Aorta (tissue), 5 donors: ENCODE results near the gene FAM24A. TPM values are rescaled to one million over a fixed set of nuclear protein-coding genes. Genes with fewer than 3 reads are reported as not detected.

Experiments used
- ATAC-seq: fragments of 200-7000 bp; cut with Tn5 transposase; one replicate; pipeline ENCODE4 v1.9.1; 2022; ENCODE audit warnings: moderate library complexity; ENCODE audit not compliant: low FRiP score
- DNase-seq, 2 donors: peaks; one replicate each; pipeline ENCODE4 v3.0.0-alpha.2; 2020
- H3K27ac ChIP-seq, 2 donors: one replicate each; pipeline ENCODE4 v1.5.1; 2013; ENCODE audit warnings: low read length in 2 of 2, mild to moderate bottlenecking in 2 of 2, moderate library complexity in 2 of 2, control low read depth in 1 of 2, inconsistent platforms in 1 of 2, low read depth in 1 of 2
- H3K27me3 ChIP-seq, 2 donors: one replicate each; pipeline ENCODE4 v1.6.1; 2013; ENCODE audit warnings: control low read depth in 1 of 2, low read length in 1 of 2, mild to moderate bottlenecking in 1 of 2, moderate library complexity in 1 of 2; ENCODE audit not compliant: insufficient read depth in 2 of 2, control insufficient read depth in 1 of 2
- H3K36me3 ChIP-seq, 2 donors: one replicate each; pipeline ENCODE4 v1.6.1; 2013; ENCODE audit warnings: control low read depth in 1 of 2, low read length in 1 of 2, mild to moderate bottlenecking in 1 of 2; ENCODE audit not compliant: insufficient read depth in 2 of 2, control insufficient read depth in 1 of 2
- H3K4me1 ChIP-seq, 2 donors: one replicate each; pipeline ENCODE4 v1.6.1; 2013; ENCODE audit warnings: low read length in 2 of 2, control low read depth in 1 of 2, mild to moderate bottlenecking in 1 of 2, moderate library complexity in 1 of 2; ENCODE audit not compliant: insufficient read depth in 2 of 2, control insufficient read depth in 1 of 2
- H3K4me3 ChIP-seq, 2 donors: one replicate each; pipeline ENCODE4 v1.5.1; 2013; ENCODE audit warnings: low read length in 2 of 2, control low read depth in 1 of 2, mild to moderate bottlenecking in 1 of 2
- H3K9me3 ChIP-seq: one replicate; pipeline ENCODE4 v1.6.1; 2013; ENCODE audit warnings: mild to moderate bottlenecking, low read length; ENCODE audit not compliant: control insufficient read depth
- WGBS, 2 donors: extraction: QIAGEN DNeasy Blood & Tissue Kit; methylation state at CpG; one replicate each; pipeline ENCODE4 v1.1.7; 2013; 5-methylcytosine and 5-hydroxymethylcytosine counted together
- intact Hi-C, 2 donors: fragments of 100-400 bp; cut with DNase I; formaldehyde crosslinking; loops; one replicate each; pipeline versions ENCODE4 v1.14.2 to v1.15.0; 2022
- polyA plus RNA-seq, 2 donors: library from polyadenylated mRNA; stranded (reverse); fragments of 200-250 nt; gene quantifications; one replicate each; pipeline ENCODE4 v1.2.3, GENCODE V29; 2013
- total RNA-seq, 2 donors: library from RNA; stranded (reverse); fragmentation: NEBNext Ultra II Directional; extraction: Animal tissue kit (Norgen Biotek cat#: 25700); gene quantifications; one replicate each; pipeline ENCODE4 v1.2.1, GENCODE V29; 2021
- donor health status: healthy with polysubstance abuse.
- donor health status: Bipolar disorder and iron deficiency.
- donor health status: DM: no; HTN: no; CAD: no.
- donor health status: DM: no; HTN: no; CAD: no.
- donor health status: DM: yes; HTN: yes; CAD: no.

FAM24A gene
- total and polyA plus RNA-seq, 4 donors = not detected

GRCh38 chr10:122875843-122876466, 34.5 kb upstream of the FAM24A start:
- Histone ChIP-seq H3K27me3 (no peaks in the 10 kb centered on the region), H3K36me3 (no peaks in the 10 kb centered on the region), H3K9me3 (no peaks in the 10 kb centered on the region), H3K4me3 (no peak overlapping the region), H3K4me1 (peaks cover 0 to 2% of the 10 kb centered on the region in 2 donors), H3K27ac (no peak overlapping the region)
- no peak for ATAC-seq
- DNase-seq = no peak
- 40% methylated on average over 6 of the region's 6 CpGs for WGBS, 2 donors
- intact Hi-C loops = no loop called here

GRCh38 chr10:122876467-122876855, 33.9 kb upstream of the FAM24A start:
- Histone ChIP-seq H3K27me3 (no peaks in the 10 kb centered on the region), H3K36me3 (no peaks in the 10 kb centered on the region), H3K27ac (no peak overlapping the region), H3K9me3 (no peaks in the 10 kb centered on the region), H3K4me3 (no peak overlapping the region), H3K4me1 (peaks cover 0 to 2% of the 10 kb centered on the region in 2 donors)
- intact Hi-C loops = no loop called here
- DNase-seq = no peak
- no peak for ATAC-seq
- WGBS, 2 donors = 80 to 82% methylated on average over 1 of the region's 1 CpG

- Histone ChIP-seq H3K4me3 (no peak overlapping the region), H3K4me1 (peaks cover 0 to 2% of the 10 kb centered on the region in 2 donors), H3K27ac (no peak overlapping the region), H3K27me3 (no peaks in the 10 kb centered on the region), H3K36me3 (no peaks in the 10 kb centered on the region), H3K9me3 (no peaks in the 10 kb centered on the region)
- DNase-seq = no peak
- no peak for ATAC-seq
- intact Hi-C loops = no loop called here
- 62 to 76% methylated on average over 1 of the region's 1 CpG for whole genome bisulfite sequencing, 2 donors
These were observed 33.1 kb upstream of the FAM24A start for GRCh38 chr10:122877264-122877663.

GRCh38 chr10:122878799-122879338, 31.5 kb upstream of the FAM24A start:
- H3K27me3 ChIP-seq = no peaks in the 10 kb centered on the region
- H3K4me1 ChIP-seq = peaks cover 0 to 2% of the 10 kb centered on the region in 2 donors
- no peaks in the 10 kb centered on the region for H3K36me3 ChIP-seq
- intact Hi-C loops = no loop called here
- ATAC-seq (peak; percentile 57), DNase-seq (no peak)
- WGBS, 2 donors = 56 to 59% methylated on average over 14 of the region's 14 CpGs
- no peak overlapping the region for H3K4me3 ChIP-seq
- H3K9me3 ChIP-seq = no peaks in the 10 kb centered on the region
- H3K27ac ChIP-seq = no peak overlapping the region

- H3K36me3 ChIP-seq = no peaks in the 10 kb centered on the region
- H3K27me3 ChIP-seq = no peaks in the 10 kb centered on the region
- intact Hi-C loops = no loop called here
- H3K9me3 ChIP-seq = no peaks in the 10 kb centered on the region
- H3K4me1 ChIP-seq = peaks cover 0 to 2% of the 10 kb centered on the region in 2 donors
- 3 to 5% methylated on average over 88 to 95 of the region's 95 CpGs for WGBS, 2 donors
- ATAC-seq (peak; percentile 96), DNase-seq (peak; percentile 93 to 97)
- no peak within 1 kb of the TSS for H3K27ac ChIP-seq
- no peak within 1 kb of the TSS for H3K4me3 ChIP-seq
These were observed 30.8 kb upstream of the FAM24A start, which contains the start of gene FAM24B for GRCh38 chr10:122879339-122880273. Gene FAM24B (minus strand): TSS chr10:122879581. CDS start chr10:122850515, 29,066 bp downstream.

- Histone ChIP-seq H3K27ac (no peak overlapping the region), H3K9me3 (no peaks in the 10 kb centered on the region), H3K36me3 (no peaks in the 10 kb centered on the region), H3K4me1 (peaks cover 0 to 2% of the 10 kb centered on the region in 2 donors), H3K4me3 (no peak overlapping the region), H3K27me3 (no peaks in the 10 kb centered on the region)
- DNase-seq = no peak
- intact Hi-C loops = no loop called here
- no peak for ATAC-seq
These were observed 27.6 kb upstream of the FAM24A start for GRCh38 chr10:122882766-122883165.

- Histone ChIP-seq H3K4me3 (no peak overlapping the region), H3K36me3 (no peaks in the 10 kb centered on the region), H3K27ac (no peak overlapping the region), H3K9me3 (no peaks in the 10 kb centered on the region), H3K4me1 (peaks cover 0 to 2% of the 10 kb centered on the region in 2 donors), H3K27me3 (no peaks in the 10 kb centered on the region)
- intact Hi-C loops = no loop called here
- DNase-seq (no peak), ATAC-seq (no peak)
- 92 to 100% methylated on average over 1 of the region's 1 CpG for WGBS, 2 donors
These were observed 26.2 kb upstream of the FAM24A start for GRCh38 chr10:122884166-122884565.

- no peak for ATAC-seq
These were observed 16.0 kb upstream of the FAM24A start for GRCh38 chr10:122894261-122894944.

More at GRCh38 chr10:122894261-122894944, 16.0 kb upstream of the FAM24A start:
- Histone ChIP-seq H3K4me3 (no peak overlapping the region), H3K4me1 (no peaks in the 10 kb centered on the region), H3K36me3 (no peaks in the 10 kb centered on the region), H3K27me3 (no peaks in the 10 kb centered on the region), H3K27ac (no peak overlapping the region), H3K9me3 (no peaks in the 10 kb centered on the region)
- intact Hi-C loops = no loop called here
- DNase-seq = no peak
- 84 to 89% methylated on average over 5 of the region's 5 CpGs for WGBS, 2 donors
